Measurements from ENCODE around the gene ARID1B. TPM values are rescaled to one million over a fixed set of nuclear protein-coding genes. Genes with fewer than 3 reads are reported as not detected.
A peak's percentile ranks its signal among the peaks of the same experiment; 100 is the strongest.

ARID1B gene
- total RNA-seq, 1 experiment from 2014 or later = 35.6 TPM

GRCh38 chr6:157158897-157159296, 381.7 kb downstream of the ARID1B start:
- DNase-seq (ENCODE audit: low read depth, low spot score) (no peak), ATAC-seq (no peak)
- Histone ChIP-seq H3K79me2 (ENCODE audit: insufficient read depth, low read length) (no peaks in the 10 kb centered on the region), H3K9ac (ENCODE audit: low read length) (no peak overlapping the region), H3K36me3 (ENCODE audit: control insufficient read depth in 1 of 2, insufficient read depth in 2 of 2, low read length in 2 of 2) (no peaks in the 10 kb centered on the region), H3K9me2 (ENCODE audit: insufficient read depth) (no peaks in the 10 kb centered on the region), H4K20me1 (ENCODE audit: insufficient read depth) (no peaks in the 10 kb centered on the region), H3K4me1 (ENCODE audit: control insufficient read depth in 1 of 2, insufficient read depth in 2 of 2, low read length in 2 of 2) (no peaks in the 10 kb centered on the region), H3K9me3 (ENCODE audit: control insufficient read depth in 1 of 2, insufficient read depth in 1 of 2, low read depth in 1 of 2, low read length in 2 of 2) (no peaks in the 10 kb centered on the region), H3K4me2 (ENCODE audit: low read length) (no peak overlapping the region), H3K27me3 (ENCODE audit: insufficient read depth, low read length) (no peaks in the 10 kb centered on the region), H3K27ac (ENCODE audit: low read depth, low read length) (no peak overlapping the region), H2AFZ (ENCODE audit: low read depth, low read length, poor library complexity, severe bottlenecking) (no peak overlapping the region), H3K4me3 (replicated peaks in 1 of 2; ENCODE audit: low read depth in 1 of 2, low read length in 2 of 2) (no peak overlapping the region)
- POLR2A ChIA-PET = no interaction called here
- no peak for TF ChIP-seq EGR1 (IDR thresholded peaks at IDR 0.05; ENCODE audit: low read depth)
- no peak for TF ChIP-seq EZH2 (IDR thresholded peaks at IDR 0.05)
- TF ChIP-seq ZBTB33 (IDR thresholded peaks at IDR 0.05; ENCODE audit: extremely low read depth, insufficient replicate concordance, low read length) = no peak
- TF ChIP-seq POLR2AphosphoS5 (IDR thresholded peaks at IDR 0.05; ENCODE audit: low read depth, low read length) = no peak
- peak in 2 of 3 experiments; percentile 7 to 18; a peak in 1 of 6 replicates for TF ChIP-seq CTCF (IDR thresholded peaks at IDR 0.05 in 2 of 3, conservative IDR thresholded peaks at IDR 0.05 in 1 of 3; ENCODE audit: borderline replicate concordance in 1 of 3, insufficient read depth in 1 of 3, low read depth in 2 of 3, low read length in 2 of 3)
- no peak for TF ChIP-seq ELF1 (IDR thresholded peaks at IDR 0.05; ENCODE audit: borderline replicate concordance, low read depth)
- TF ChIP-seq SP1 (IDR thresholded peaks at IDR 0.05; ENCODE audit: low read depth) = no peak
- no peak for TF ChIP-seq YY1 (IDR thresholded peaks at IDR 0.05; ENCODE audit: extremely low read depth, insufficient replicate concordance, low read depth, low read length)
- TF ChIP-seq RAD21 (IDR thresholded peaks at IDR 0.05; ENCODE audit: low read depth) = no peak
- RAD21 ChIA-PET (ENCODE audit: low non-redundant PET in 1 of 2, low total read pairs in 2 of 2, uncharacterized antibody in 2 of 2, unreplicated experiment in 2 of 2) = no interaction called here
- intact Hi-C loops (cut with micrococcal nuclease) = no loop called here
- CTCF ChIA-PET = no interaction called here
- BruUV-seq (replicated peaks) = no TSS peak
